NB4 (cell line): ENCODE measurements around the gene SPEN.

Experiments used
- DNase-seq: peaks from one replicate; pipeline ENCODE4 v3.0.0; 2010; ENCODE audit warnings: low read depth
- H3K4me3 ChIP-seq: one replicate; pipeline ENCODE4 v1.5.1; 2011; ENCODE audit warnings: mild to moderate bottlenecking, low read depth, low read length, moderate library complexity
- CTCF ChIP-seq: IDR thresholded peaks from one replicate; pipeline ENCODE4 v1.5.1; 2012; ENCODE audit warnings: low read depth, low read length
- MAX ChIP-seq: IDR thresholded peaks from 2 replicates; pipeline ENCODE4 v1.6.1; 2011; ENCODE audit warnings: low read depth, low read length
- MYC ChIP-seq: IDR thresholded peaks from 2 replicates; pipeline ENCODE4 v1.6.1; 2011; ENCODE audit warnings: low read depth, low read length
- POLR2A ChIP-seq: IDR thresholded peaks from 2 replicates; pipeline ENCODE4 v1.6.1; 2011; ENCODE audit warnings: mild to moderate bottlenecking; ENCODE audit not compliant: insufficient read length; ENCODE audit errors: extremely low read depth

Gene SPEN

GRCh38 chr1:15866721-15867201, 19.3 kb downstream of the SPEN start:
- no peak for TF ChIP-seq MAX
- TF ChIP-seq MYC = no peak
- TF ChIP-seq POLR2A = no peak
- TF ChIP-seq CTCF = no peak
- peak; percentile 46 for DNase-seq
- H3K4me3 ChIP-seq = no peak overlapping the region

GRCh38 chr1:15867288-15867687, 19.8 kb downstream of the SPEN start:
- H3K4me3 ChIP-seq = no peak overlapping the region
- DNase-seq = no peak

GRCh38 chr1:15869413-15869812, 21.9 kb downstream of the SPEN start:
- TF ChIP-seq MYC = no peak
- TF ChIP-seq CTCF = no peak
- TF ChIP-seq MAX = no peak
- TF ChIP-seq POLR2A = no peak
- no peak for DNase-seq
- H3K4me3 ChIP-seq = no peak overlapping the region

More at GRCh38 chr1:15867288-15867687, 19.8 kb downstream of the SPEN start:
- TF ChIP-seq POLR2A (no peak), MAX (no peak), CTCF (no peak), MYC (no peak)

- H3K4me3 ChIP-seq = no peak overlapping the region
- DNase-seq = no peak
Measured at GRCh38 chr1:15870421-15870820, 22.9 kb downstream of the SPEN start.

GRCh38 chr1:15874471-15874870, 27.0 kb downstream of the SPEN start:
- DNase-seq = no peak
- TF ChIP-seq MYC (no peak), CTCF (no peak), POLR2A (no peak), MAX (no peak)
- H3K4me3 ChIP-seq = no peak overlapping the region

More at GRCh38 chr1:15870421-15870820, 22.9 kb downstream of the SPEN start:
- TF ChIP-seq MYC (no peak), CTCF (no peak), POLR2A (no peak), MAX (no peak)

- TF ChIP-seq POLR2A = no peak
- TF ChIP-seq CTCF = no peak
- no peak for TF ChIP-seq MYC
- no peak for TF ChIP-seq MAX
- DNase-seq = no peak
- H3K4me3 ChIP-seq = no peak overlapping the region
Measured at GRCh38 chr1:15876357-15877055, 29.0 kb downstream of the SPEN start.
